ENCODE measurements around the gene CFAP90. TPM values are rescaled to one million over a fixed set of nuclear protein-coding genes. Genes with fewer than 3 reads are reported as not detected.

CFAP90 gene
- total RNA-seq, 4 donors from 2014 or later, result 0.21 to 0.32 TPM; not detected in 2

GRCh38 chr5:7878381-7878873, 27.5 kb upstream of the CFAP90 start:
- intact Hi-C loops (cut with DNase I; ENCODE audit: low total_unique reads), result no loop called here
- DNase-seq (ENCODE audit: low spot score in 2 of 2), result no peak
- TF ChIP-seq CTCF (IDR thresholded peaks at IDR 0.05) (no peak), POLR2A (IDR thresholded peaks at IDR 0.05) (no peak)
- H3K4me3 ChIP-seq (ENCODE audit: low read depth, poor library complexity, severe bottlenecking), result no peak overlapping the region

DNA sequence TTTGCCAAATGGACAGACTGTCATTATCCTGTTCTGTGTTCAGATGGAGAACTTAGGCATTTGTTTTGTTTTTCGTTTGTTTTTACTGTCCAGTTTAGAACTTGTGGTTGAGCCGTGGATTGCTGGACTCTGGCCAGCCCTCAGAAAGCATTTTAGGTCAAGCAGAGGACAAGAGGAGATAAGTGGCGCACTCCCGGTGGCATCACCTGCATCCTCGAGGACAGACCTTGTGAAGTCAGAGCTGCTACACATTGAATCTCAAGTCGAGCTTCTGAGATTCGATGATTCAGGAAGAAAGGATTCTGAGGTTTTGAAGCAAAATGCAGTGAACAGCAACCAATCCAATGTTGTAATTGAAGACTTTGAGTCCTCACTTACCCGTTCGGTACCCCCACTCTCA, 26.9 kb upstream of the CFAP90 start:
- 86 to 87% methylated on average over 9 of the region's 9 CpGs for WGBS, 2 donors
- H3K4me3 ChIP-seq (ENCODE audit: low read depth, poor library complexity, severe bottlenecking), result no peak overlapping the region
- intact Hi-C loops (cut with DNase I; ENCODE audit: low total_unique reads), result no loop called here
- TF ChIP-seq CTCF (IDR thresholded peaks at IDR 0.05) (no peak), POLR2A (IDR thresholded peaks at IDR 0.05) (no peak)
- no peak for DNase-seq (ENCODE audit: low spot score in 2 of 2)

GRCh38 chr5:7876867-7877266, 25.9 kb upstream of the CFAP90 start:
- no peak overlapping the region for H3K4me3 ChIP-seq (ENCODE audit: low read depth, poor library complexity, severe bottlenecking)
- no peak for DNase-seq (ENCODE audit: low spot score in 2 of 2)
- 66 to 89% methylated on average over 3 of the region's 3 CpGs for WGBS, 2 donors
- intact Hi-C loops (cut with DNase I; ENCODE audit: low total_unique reads), result no loop called here
- TF ChIP-seq POLR2A (IDR thresholded peaks at IDR 0.05), result no peak
- no peak for TF ChIP-seq CTCF (IDR thresholded peaks at IDR 0.05)

GRCh38 chr5:7875151-7875550, 24.2 kb upstream of the CFAP90 start:
- intact Hi-C loops (cut with DNase I; ENCODE audit: low total_unique reads), result no loop called here
- no peak for DNase-seq (ENCODE audit: low spot score in 2 of 2)
- no peak for TF ChIP-seq POLR2A (IDR thresholded peaks at IDR 0.05)
- no peak for TF ChIP-seq CTCF (IDR thresholded peaks at IDR 0.05)
- 95 to 97% methylated on average over 4 of the region's 4 CpGs for WGBS, 2 donors
- no peak overlapping the region for H3K4me3 ChIP-seq (ENCODE audit: low read depth, poor library complexity, severe bottlenecking)

GRCh38 chr5:7874639-7875038, 23.7 kb upstream of the CFAP90 start:
- DNase-seq (ENCODE audit: low spot score in 2 of 2), result no peak
- intact Hi-C loops (cut with DNase I; ENCODE audit: low total_unique reads), result no loop called here
- TF ChIP-seq CTCF (IDR thresholded peaks at IDR 0.05) (no peak), POLR2A (IDR thresholded peaks at IDR 0.05) (no peak)
- 99 to 100% methylated on average over 2 of the region's 2 CpGs for WGBS, 2 donors
- H3K4me3 ChIP-seq (ENCODE audit: low read depth, poor library complexity, severe bottlenecking), result no peak overlapping the region

- TF ChIP-seq CTCF (IDR thresholded peaks at IDR 0.05), result no peak
- no peak for TF ChIP-seq POLR2A (IDR thresholded peaks at IDR 0.05)
- no peak overlapping the region for H3K4me3 ChIP-seq (ENCODE audit: low read depth, poor library complexity, severe bottlenecking)
- no peak for DNase-seq (ENCODE audit: low spot score in 2 of 2)
- intact Hi-C loops (cut with DNase I; ENCODE audit: low total_unique reads), result no loop called here
- WGBS, 2 donors, result 87 to 88% methylated on average over 9 of the region's 9 CpGs
Observed at GRCh38 chr5:7873216-7873615, 22.3 kb upstream of the CFAP90 start.

All from lower leg skin (tissue), 4 donors.